ENCODE results near the gene ANKRD30A. TPM values are rescaled to one million over a fixed set of nuclear protein-coding genes. Genes with fewer than 3 reads are reported as not detected.

ANKRD30A gene, protein sequence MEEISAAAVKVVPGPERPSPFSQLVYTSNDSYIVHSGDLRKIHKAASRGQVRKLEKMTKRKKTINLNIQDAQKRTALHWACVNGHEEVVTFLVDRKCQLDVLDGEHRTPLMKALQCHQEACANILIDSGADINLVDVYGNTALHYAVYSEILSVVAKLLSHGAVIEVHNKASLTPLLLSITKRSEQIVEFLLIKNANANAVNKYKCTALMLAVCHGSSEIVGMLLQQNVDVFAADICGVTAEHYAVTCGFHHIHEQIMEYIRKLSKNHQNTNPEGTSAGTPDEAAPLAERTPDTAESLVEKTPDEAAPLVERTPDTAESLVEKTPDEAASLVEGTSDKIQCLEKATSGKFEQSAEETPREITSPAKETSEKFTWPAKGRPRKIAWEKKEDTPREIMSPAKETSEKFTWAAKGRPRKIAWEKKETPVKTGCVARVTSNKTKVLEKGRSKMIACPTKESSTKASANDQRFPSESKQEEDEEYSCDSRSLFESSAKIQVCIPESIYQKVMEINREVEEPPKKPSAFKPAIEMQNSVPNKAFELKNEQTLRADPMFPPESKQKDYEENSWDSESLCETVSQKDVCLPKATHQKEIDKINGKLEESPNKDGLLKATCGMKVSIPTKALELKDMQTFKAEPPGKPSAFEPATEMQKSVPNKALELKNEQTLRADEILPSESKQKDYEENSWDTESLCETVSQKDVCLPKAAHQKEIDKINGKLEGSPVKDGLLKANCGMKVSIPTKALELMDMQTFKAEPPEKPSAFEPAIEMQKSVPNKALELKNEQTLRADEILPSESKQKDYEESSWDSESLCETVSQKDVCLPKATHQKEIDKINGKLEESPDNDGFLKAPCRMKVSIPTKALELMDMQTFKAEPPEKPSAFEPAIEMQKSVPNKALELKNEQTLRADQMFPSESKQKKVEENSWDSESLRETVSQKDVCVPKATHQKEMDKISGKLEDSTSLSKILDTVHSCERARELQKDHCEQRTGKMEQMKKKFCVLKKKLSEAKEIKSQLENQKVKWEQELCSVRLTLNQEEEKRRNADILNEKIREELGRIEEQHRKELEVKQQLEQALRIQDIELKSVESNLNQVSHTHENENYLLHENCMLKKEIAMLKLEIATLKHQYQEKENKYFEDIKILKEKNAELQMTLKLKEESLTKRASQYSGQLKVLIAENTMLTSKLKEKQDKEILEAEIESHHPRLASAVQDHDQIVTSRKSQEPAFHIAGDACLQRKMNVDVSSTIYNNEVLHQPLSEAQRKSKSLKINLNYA (N-terminal part only)
- not detected in 2 replicates for total RNA-seq

DNA sequence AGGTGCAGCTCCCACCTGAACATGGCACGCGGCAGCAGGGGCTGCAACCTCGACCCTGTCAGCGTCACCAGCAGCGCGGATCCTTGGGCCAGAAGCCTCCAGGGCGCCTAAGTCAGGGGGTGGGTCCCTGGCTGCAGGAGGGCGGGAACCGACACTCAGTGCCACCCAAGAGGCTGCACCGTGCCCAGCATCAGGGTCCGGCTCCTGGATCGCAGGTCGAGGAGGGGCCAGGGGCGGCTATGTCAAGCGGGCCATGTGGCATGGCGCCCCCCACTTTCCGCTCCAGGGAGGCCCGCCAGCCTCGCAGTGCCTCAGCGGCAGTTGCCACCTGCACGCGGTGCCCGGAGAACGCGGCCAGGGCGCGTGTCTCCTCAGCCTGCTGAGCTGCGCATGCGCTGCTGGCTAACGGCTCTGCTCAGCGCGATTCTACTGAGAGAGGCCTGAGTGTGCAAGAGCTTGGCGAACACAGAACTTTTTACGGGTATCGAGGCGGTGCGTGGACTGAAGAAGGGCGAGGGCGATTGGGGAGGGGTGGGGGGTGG lies at the start of gene ANKRD30A:
ANKRD30A (plus strand) TSS at position 408 of the 542 bp plus-strand sequence. CDS start 190 bp downstream, outside the sequence.

Data from endothelial cell of coronary artery (primary cell).